GM06990 (cell line): ENCODE measurements around the gene IFT25.

ENCODE experiments used
- DNase-seq: peaks from one replicate; pipeline ENCODE4 v3.0.0-alpha.2; 2011; ENCODE audit not compliant: insufficient read length; ENCODE audit errors: extremely low read depth
- H3K27me3 ChIP-seq: replicated peaks from 2 replicates; pipeline ENCODE4 v1.6.0; 2011; ENCODE audit warnings: low read length; ENCODE audit not compliant: control insufficient read depth, insufficient read depth
- H3K36me3 ChIP-seq: 2 replicates; pipeline ENCODE4 v1.5.1; 2011; ENCODE audit warnings: low read length; ENCODE audit not compliant: control insufficient read depth, insufficient read depth
- H3K4me3 ChIP-seq: replicated peaks from 2 replicates; pipeline ENCODE4 v1.5.1; 2011; ENCODE audit warnings: low read depth, mild to moderate bottlenecking, control low read depth, low read length
- TF ChIP-seq, protein P1 (sequence below): IDR thresholded peaks from 2 replicates; pipeline ENCODE4 v1.5.1; 2011; ENCODE audit warnings: low read length, control low read depth, mild to moderate bottlenecking, inconsistent platforms; ENCODE audit not compliant: insufficient read depth, poor library complexity, severe bottlenecking

IFT25 gene

DNA sequence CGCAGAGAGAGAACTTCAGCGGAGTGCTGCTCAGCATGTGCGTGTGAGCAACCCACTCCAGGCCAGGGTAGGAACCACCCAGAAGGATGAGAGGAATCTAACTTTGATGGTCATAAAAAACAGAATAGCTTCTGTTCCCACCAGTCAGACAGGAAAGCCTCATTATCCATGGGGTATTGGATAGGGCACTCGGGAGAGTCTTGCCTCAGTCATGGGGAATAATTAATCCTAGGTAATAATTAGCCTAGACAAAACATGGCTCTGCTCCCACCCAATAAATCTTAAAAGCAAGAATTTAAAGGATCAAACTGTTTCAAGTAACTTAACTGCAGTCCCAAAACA is 37.2 kb upstream of the IFT25 start:
- Histone ChIP-seq H3K27me3 (no peaks in the 10 kb centered on the region), H3K4me3 (no peak overlapping the region), H3K36me3 (no peaks in the 10 kb centered on the region)
- TF ChIP-seq, protein P1, sequence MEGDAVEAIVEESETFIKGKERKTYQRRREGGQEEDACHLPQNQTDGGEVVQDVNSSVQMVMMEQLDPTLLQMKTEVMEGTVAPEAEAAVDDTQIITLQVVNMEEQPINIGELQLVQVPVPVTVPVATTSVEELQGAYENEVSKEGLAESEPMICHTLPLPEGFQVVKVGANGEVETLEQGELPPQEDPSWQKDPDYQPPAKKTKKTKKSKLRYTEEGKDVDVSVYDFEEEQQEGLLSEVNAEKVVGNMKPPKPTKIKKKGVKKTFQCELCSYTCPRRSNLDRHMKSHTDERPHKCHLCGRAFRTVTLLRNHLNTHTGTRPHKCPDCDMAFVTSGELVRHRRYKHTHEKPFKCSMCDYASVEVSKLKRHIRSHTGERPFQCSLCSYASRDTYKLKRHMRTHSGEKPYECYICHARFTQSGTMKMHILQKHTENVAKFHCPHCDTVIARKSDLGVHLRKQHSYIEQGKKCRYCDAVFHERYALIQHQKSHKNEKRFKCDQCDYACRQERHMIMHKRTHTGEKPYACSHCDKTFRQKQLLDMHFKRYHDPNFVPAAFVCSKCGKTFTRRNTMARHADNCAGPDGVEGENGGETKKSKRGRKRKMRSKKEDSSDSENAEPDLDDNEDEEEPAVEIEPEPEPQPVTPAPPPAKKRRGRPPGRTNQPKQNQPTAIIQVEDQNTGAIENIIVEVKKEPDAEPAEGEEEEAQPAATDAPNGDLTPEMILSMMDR: no peak
- DNase-seq: no peak

DNA sequence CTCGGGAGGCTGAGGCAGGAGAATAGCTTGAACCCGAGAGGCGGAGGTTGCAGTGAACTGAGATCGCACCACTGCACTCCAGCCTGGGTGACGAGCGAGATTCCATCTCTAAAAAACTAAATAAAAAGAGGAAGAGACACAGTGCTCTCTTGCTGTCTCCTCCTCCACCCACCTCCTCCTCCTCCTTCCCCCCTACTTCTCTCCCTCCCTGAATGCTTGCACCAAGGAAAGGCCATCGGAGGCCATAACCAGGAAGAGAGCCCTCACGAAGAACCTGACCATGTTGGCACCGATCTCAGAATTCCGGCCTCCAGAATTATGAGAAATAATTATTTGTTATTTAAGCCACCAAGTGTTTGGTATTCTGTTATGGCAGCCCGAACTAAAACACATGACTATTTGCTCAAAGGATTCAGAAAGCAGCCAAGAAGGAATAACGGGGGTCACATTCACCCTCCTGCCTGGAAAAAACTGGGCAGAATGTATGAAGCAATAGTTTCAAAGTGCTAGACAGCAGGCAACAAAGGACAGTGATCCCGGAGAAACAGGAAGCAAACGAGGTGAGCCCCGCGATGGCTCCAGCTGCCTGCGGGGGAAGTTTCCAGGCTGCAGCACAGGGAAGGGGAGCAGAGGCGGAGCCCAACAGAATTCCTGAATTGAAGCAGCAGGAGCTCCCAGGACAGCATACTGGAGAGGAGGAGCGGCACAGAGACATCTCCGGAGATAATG is 36.7 kb upstream of the IFT25 start:
- TF ChIP-seq, protein P1: no peak
- Histone ChIP-seq H3K36me3 (no peaks in the 10 kb centered on the region), H3K27me3 (no peaks in the 10 kb centered on the region), H3K4me3 (no peak overlapping the region)
- no peak for DNase-seq

DNA sequence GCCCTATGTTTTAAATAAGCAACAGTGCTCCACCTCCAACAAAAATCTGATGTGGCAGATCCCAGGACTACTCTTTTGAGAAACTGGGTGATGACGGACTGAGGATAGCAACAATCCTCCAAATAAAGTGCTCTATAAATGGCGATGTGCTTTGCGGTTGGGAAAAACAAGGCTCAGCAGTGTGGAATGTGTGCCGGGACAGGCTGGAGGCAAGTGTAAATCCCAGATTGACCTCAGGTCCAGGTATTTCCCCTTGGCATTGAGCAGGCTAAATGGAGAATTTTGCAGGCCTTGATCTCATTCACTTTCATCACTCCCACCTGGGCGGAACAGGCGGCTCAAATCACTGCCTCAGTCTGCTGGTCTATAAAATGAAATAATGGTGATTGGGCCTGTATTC is 35.7 kb upstream of the IFT25 start:
- DNase-seq: no peak
- Histone ChIP-seq H3K27me3 (no peaks in the 10 kb centered on the region), H3K4me3 (no peak overlapping the region), H3K36me3 (no peaks in the 10 kb centered on the region)
- TF ChIP-seq, protein P1: no peak

DNA sequence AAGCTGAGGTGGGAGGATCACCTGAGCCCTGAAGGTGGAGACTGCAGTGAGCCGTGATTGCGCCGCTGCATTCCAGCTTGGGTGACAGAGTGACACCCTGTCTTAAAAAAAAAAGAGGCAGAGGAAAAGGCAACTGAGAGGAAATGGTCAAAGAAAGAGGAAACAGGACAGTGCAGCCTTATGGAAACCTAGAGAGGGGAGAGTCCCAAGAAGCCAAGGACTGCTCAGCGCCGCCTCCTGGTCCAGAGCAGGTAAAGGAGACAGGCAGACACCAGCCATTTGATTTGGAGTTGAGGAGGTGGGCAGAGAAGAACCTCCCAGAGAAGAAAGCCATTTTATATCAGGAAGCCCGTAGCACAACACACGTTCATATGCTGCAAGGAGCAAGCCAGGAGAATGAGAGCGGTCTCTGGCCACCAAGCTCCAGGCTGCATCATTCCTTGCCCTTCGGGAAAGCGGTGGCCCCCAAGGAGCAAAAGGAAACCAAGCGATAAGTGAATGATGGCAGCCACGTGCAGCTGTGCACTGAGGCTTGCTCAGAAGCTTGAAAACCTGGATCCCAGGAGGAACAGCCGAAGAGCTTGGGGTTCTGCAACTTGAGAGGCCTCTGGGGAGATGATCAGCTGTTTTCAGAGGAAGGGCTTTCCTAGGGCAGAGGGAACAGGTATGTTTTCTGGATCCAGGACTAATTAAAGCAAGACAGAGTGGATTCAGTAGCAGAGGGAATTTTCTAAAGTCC is 34.4 kb upstream of the IFT25 start:
- no peaks in the 10 kb centered on the region for H3K27me3 ChIP-seq
- TF ChIP-seq, protein P1: peak; percentile 29
- H3K36me3 ChIP-seq: no peaks in the 10 kb centered on the region
- no peak overlapping the region for H3K4me3 ChIP-seq
- DNase-seq: no peak

DNA sequence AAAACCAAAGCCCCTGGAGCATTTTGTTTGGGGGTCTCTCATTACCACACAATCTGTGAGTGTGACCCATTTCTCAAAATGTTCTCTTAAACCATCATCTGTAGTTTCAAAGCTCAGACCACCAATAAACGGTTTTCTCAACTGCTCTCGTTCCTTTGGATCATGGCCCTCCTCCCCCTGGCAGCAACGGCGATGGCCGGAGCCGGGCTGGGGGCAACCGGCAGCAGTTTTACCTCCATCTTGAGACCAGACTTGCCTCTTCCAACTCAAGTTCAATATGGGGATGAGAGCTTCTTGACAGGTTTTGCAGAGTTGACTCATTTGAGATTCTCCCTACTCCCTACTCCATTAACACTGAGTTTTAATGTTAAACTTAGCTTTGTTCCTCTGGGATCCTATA is 30.4 kb upstream of the IFT25 start:
- TF ChIP-seq, protein P1: no peak
- no peak for DNase-seq
- Histone ChIP-seq H3K4me3 (no peak overlapping the region), H3K27me3 (no peaks in the 10 kb centered on the region), H3K36me3 (no peaks in the 10 kb centered on the region; the same call in 1 of the 2 replicates)
